Gastroesophageal sphincter (tissue), 4 donors: Measurements from ENCODE around the gene MUSTN1. TPM values are rescaled to one million over a fixed set of nuclear protein-coding genes. Genes with fewer than 3 reads are reported as not detected.

Experiments
- ATAC-seq: fragments of 150-250 bp; one replicate; pipeline ENCODE4 v1.9.1; 2016; ENCODE audit warnings: mild to moderate bottlenecking, moderate library complexity
- H3K27ac ChIP-seq, 4 donors: fragments of 200-600 bp; sonication (generic) in 3 of 4; 1 replicate in 3 of 4; 2 replicates in 1 of 4; pipeline ENCODE4 v1.5.1; 2016 to 2019
- H3K27me3 ChIP-seq: fragments of 200-600 bp; sonication (generic); one replicate; pipeline ENCODE4 v1.5.1; 2019
- H3K36me3 ChIP-seq, 2 donors: fragments of 200-600 bp; sonication (generic); one replicate each; pipeline ENCODE4 v1.5.1; 2019; ENCODE audit warnings: control low read depth in 1 of 2
- H3K4me1 ChIP-seq, 3 donors: fragments of 200-600 bp; sonication (generic); 1 replicate in 2 of 3; 2 replicates in 1 of 3; pipeline ENCODE4 v1.5.1; 2016 to 2019; ENCODE audit warnings: control low read depth in 2 of 3
- H3K4me3 ChIP-seq, 2 donors: fragments of 200-600 bp; sonication (generic); one replicate each; pipeline ENCODE4 v1.5.1; 2019; ENCODE audit warnings: mild to moderate bottlenecking in 1 of 2, moderate library complexity in 1 of 2
- H3K9me3 ChIP-seq, 3 donors: fragments of 200-600 bp; sonication (generic); one replicate each; pipeline ENCODE4 v1.5.1; 2017 to 2019; ENCODE audit warnings: control low read depth in 2 of 3
- CTCF ChIP-seq, 4 experiments: fragments of 200-600 bp in 2 of 4; fragments of 450-650 bp in 2 of 4; sonication (generic) in 1 of 4; IDR thresholded peaks; one replicate each; pipeline ENCODE4 v1.5.1; 2017 to 2019; ENCODE audit warnings: antibody characterized with exemption in 4 of 4, mild to moderate bottlenecking in 2 of 4, moderate library complexity in 2 of 4
- EP300 ChIP-seq: sonication (generic); formaldehyde crosslinking; IDR thresholded peaks from one replicate; pipeline ENCODE4 v1.6.1; 2017; ENCODE audit warnings: antibody characterized with exemption, mild to moderate bottlenecking
- POLR2A ChIP-seq, 2 donors: fragments of 450-650 bp; IDR thresholded peaks; one replicate each; pipeline ENCODE4 v1.6.1; 2017; ENCODE audit warnings: antibody characterized with exemption in 2 of 2, mild to moderate bottlenecking in 2 of 2, moderate library complexity in 1 of 2
- POLR2AphosphoS5 ChIP-seq: sonication (generic); formaldehyde crosslinking; IDR thresholded peaks from one replicate; pipeline ENCODE4 v1.6.1; 2017; ENCODE audit warnings: antibody characterized with exemption
- WGBS, 2 donors: methylation state at CpG; one replicate each; pipeline ENCODE4 v1.1.5; 2018; ENCODE audit warnings: low coverage in 1 of 2; 5-methylcytosine and 5-hydroxymethylcytosine counted together
- total RNA-seq, 4 donors: library from RNA; depleted of rRNA; stranded (reverse); fragments of >200 nt; gene quantifications; one replicate each; pipeline ENCODE4 v1.1.0, GENCODE V29; 2016

The MUSTN1 gene
- total RNA-seq, 4 donors from 2014 or later = 8.6 to 20.9 (median 16.6) TPM

- no peak overlapping the region for H3K4me3 ChIP-seq
- H3K4me1 ChIP-seq = no peaks in the 10 kb centered on the region
- H3K9me3 ChIP-seq = no peaks in the 10 kb centered on the region
- no peaks in the 10 kb centered on the region for H3K27me3 ChIP-seq
- no peak for ATAC-seq
- 92 to 95% methylated on average over 6 of the region's 12 CpGs for WGBS, 2 donors
- TF ChIP-seq POLR2A (IDR thresholded peaks at IDR 0.05) = no peak
- TF ChIP-seq CTCF (IDR thresholded peaks at IDR 0.05) = no peak
- no peak for TF ChIP-seq POLR2AphosphoS5
- TF ChIP-seq EP300 = no peak
- H3K27ac ChIP-seq = no peak overlapping the region
- H3K36me3 ChIP-seq = no peaks in the 10 kb centered on the region
Measured at GRCh38 chr3:52866427-52866826, 31.6 kb upstream of the MUSTN1 start.

GRCh38 chr3:52865994-52866393 lies 31.2 kb upstream of the MUSTN1 start:
- TF ChIP-seq POLR2AphosphoS5 (no peak), POLR2A (IDR thresholded peaks at IDR 0.05) (no peak), CTCF (IDR thresholded peaks at IDR 0.05) (no peak), EP300 (no peak)

DNA sequence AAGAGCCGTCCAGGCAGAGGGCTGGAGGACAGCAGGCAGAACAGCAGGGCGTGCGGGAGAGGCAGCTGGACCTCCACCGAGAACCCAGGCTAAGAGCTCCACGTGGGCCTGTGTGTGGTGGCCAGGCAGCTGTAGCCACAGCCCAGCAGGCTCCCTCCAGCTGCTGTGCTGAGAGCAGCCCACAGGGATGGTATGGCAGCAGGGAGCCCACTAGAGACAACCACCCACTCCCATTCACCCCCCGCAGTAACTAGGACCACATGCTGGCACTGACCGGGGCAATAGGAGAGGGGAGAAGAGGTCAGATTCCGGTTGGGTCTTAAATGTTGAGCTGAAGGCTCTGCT lies 25.6 kb upstream of the MUSTN1 start:
- TF ChIP-seq POLR2AphosphoS5 = no peak
- TF ChIP-seq EP300 = no peak
- no peak for TF ChIP-seq POLR2A (IDR thresholded peaks at IDR 0.05)
- TF ChIP-seq CTCF (IDR thresholded peaks at IDR 0.05) = no peak
- no peak overlapping the region for H3K27ac ChIP-seq
- whole genome bisulfite sequencing, 2 donors = 61% methylated on average over 4 of the region's 8 CpGs; no CpG with 5 or more reads in 1 of the 2 donors
- peaks cover 0 to 10% of the 10 kb centered on the region in 2 donors for H3K36me3 ChIP-seq
- H3K27me3 ChIP-seq = no peaks in the 10 kb centered on the region
- no peaks in the 10 kb centered on the region for H3K9me3 ChIP-seq
- no peak overlapping the region for H3K4me3 ChIP-seq
- no peak for ATAC-seq
- peaks cover 0 to 10% (median 0%) of the 10 kb centered on the region in 3 donors for H3K4me1 ChIP-seq

More at GRCh38 chr3:52865994-52866393, 31.2 kb upstream of the MUSTN1 start:
- Histone ChIP-seq H3K4me3 (no peak overlapping the region), H3K27me3 (no peaks in the 10 kb centered on the region), H3K27ac (no peak overlapping the region), H3K4me1 (no peaks in the 10 kb centered on the region), H3K36me3 (peaks cover 0 to 3% of the 10 kb centered on the region in 2 donors), H3K9me3 (no peaks in the 10 kb centered on the region)
- no peak for ATAC-seq
- 96 to 100% methylated on average over 5 to 10 of the region's 13 CpGs for WGBS, 2 donors

- 79 to 80% methylated on average over 8 of the region's 8 CpGs for WGBS, 2 donors
- TF ChIP-seq CTCF (IDR thresholded peaks at IDR 0.05) (no peak), POLR2A (IDR thresholded peaks at IDR 0.05) (no peak), POLR2AphosphoS5 (no peak), EP300 (no peak)
- Histone ChIP-seq H3K36me3 (peaks cover 0 to 15% of the 10 kb centered on the region in 2 donors), H3K27ac (no peak overlapping the region), H3K9me3 (no peaks in the 10 kb centered on the region), H3K4me3 (no peak overlapping the region), H3K27me3 (no peaks in the 10 kb centered on the region), H3K4me1 (peaks cover 0 to 10% (median 0%) of the 10 kb centered on the region in 3 donors)
- no peak for ATAC-seq
Measured at GRCh38 chr3:52859686-52860423, 25.0 kb upstream of the MUSTN1 start.

- no peaks in the 10 kb centered on the region for H3K27me3 ChIP-seq
- no peak for TF ChIP-seq POLR2AphosphoS5
- no peak for TF ChIP-seq EP300
- no peak for TF ChIP-seq POLR2A (IDR thresholded peaks at IDR 0.05)
- no peak for TF ChIP-seq CTCF (IDR thresholded peaks at IDR 0.05)
- no peak for ATAC-seq
- no peaks in the 10 kb centered on the region for H3K9me3 ChIP-seq
- H3K4me1 ChIP-seq = peaks cover 0 to 10% (median 0%) of the 10 kb centered on the region in 3 donors
- 67 to 87% methylated on average over 3 to 5 of the region's 5 CpGs for WGBS, 2 donors
- H3K36me3 ChIP-seq = peaks cover 0 to 32% of the 10 kb centered on the region in 2 donors
- no peak overlapping the region for H3K4me3 ChIP-seq
- H3K27ac ChIP-seq = no peak overlapping the region
Measured at GRCh38 chr3:52857864-52858263, 23.0 kb upstream of the MUSTN1 start.
